GM21737 (cell line): ENCODE measurements around the gene DCLRE1A.
"Not testable (repeated sequence)": the region's sequence is repeated elsewhere in the genome, so short reads cannot be mapped to it uniquely, and the experiment has no call there.

ENCODE experiments used
- ATAC-seq: cut with Tn5 transposase; IDR thresholded peaks from one replicate; pipeline ENCODE4 v1.9.1; 2021; ENCODE audit warnings: mild to moderate bottlenecking, moderate library complexity; ENCODE audit not compliant: unreplicated experiment

The DCLRE1A gene

GRCh38 chr10:113859261-113859660 lies 5.4 kb upstream of the DCLRE1A start:
- peak; percentile 46 for ATAC-seq

GRCh38 chr10:113858541-113858940 lies 4.7 kb upstream of the DCLRE1A start:
- ATAC-seq: no peak

GRCh38 chr10:113857210-113857609 lies 3.3 kb upstream of the DCLRE1A start:
- no peak for ATAC-seq

GRCh38 chr10:113856563-113856962 lies 2.7 kb upstream of the DCLRE1A start:
- no peak for ATAC-seq

- peak; percentile 26 for ATAC-seq
These were observed 1.1 kb upstream of the DCLRE1A start for GRCh38 chr10:113854761-113855588.

- no peak for ATAC-seq
These were observed 287 bp downstream of the DCLRE1A start for GRCh38 chr10:113853578-113854012.

- no peak for ATAC-seq
These were observed 3.9 kb downstream of the DCLRE1A start for GRCh38 chr10:113849946-113850345.

GRCh38 chr10:113849140-113849803 lies 4.6 kb downstream of the DCLRE1A start:
- ATAC-seq: no peak

- ATAC-seq: no peak
These were observed 7.8 kb downstream of the DCLRE1A start for GRCh38 chr10:113846036-113846435.

GRCh38 chr10:113843972-113844485 lies 9.9 kb downstream of the DCLRE1A start:
- ATAC-seq: no peak

- no peak for ATAC-seq
These were observed 11.7 kb downstream of the DCLRE1A start for GRCh38 chr10:113842171-113842570.

GRCh38 chr10:113828567-113828966 lies 25.3 kb downstream of the DCLRE1A start:
- not testable (repeated sequence) for ATAC-seq

GRCh38 chr10:113825791-113826190 lies 28.1 kb downstream of the DCLRE1A start:
- no peak for ATAC-seq

GRCh38 chr10:113823389-113823788 lies 30.5 kb downstream of the DCLRE1A start:
- no peak for ATAC-seq

GRCh38 chr10:113822174-113822573 lies 31.7 kb downstream of the DCLRE1A start:
- ATAC-seq: no peak

GRCh38 chr10:113821306-113821705 lies 32.6 kb downstream of the DCLRE1A start:
- not testable (repeated sequence) for ATAC-seq

- no peak for ATAC-seq
These were observed 33.4 kb downstream of the DCLRE1A start for GRCh38 chr10:113820507-113820906.

- no peak for ATAC-seq
These were observed 33.9 kb downstream of the DCLRE1A start for GRCh38 chr10:113819989-113820388.

- ATAC-seq: not testable (repeated sequence)
These were observed 39.2 kb downstream of the DCLRE1A start for GRCh38 chr10:113814700-113815099.

GRCh38 chr10:113808168-113808567 lies 45.7 kb downstream of the DCLRE1A start:
- no peak for ATAC-seq

GRCh38 chr10:113806503-113806902 lies 47.4 kb downstream of the DCLRE1A start:
- no peak for ATAC-seq

GRCh38 chr10:113802997-113803396 lies 50.9 kb downstream of the DCLRE1A start:
- ATAC-seq: no peak
